B cell (primary cell): ENCODE measurements around the gene KCNK13.

Source experiments
- CTCF ChIP-seq: fragments of 200-600 bp; IDR thresholded peaks from one replicate; pipeline ENCODE4 v1.8.0; 2022; ENCODE audit warnings: antibody characterized with exemption, mild to moderate bottlenecking
- EZH2 ChIP-seq: IDR thresholded peaks from 2 replicates; pipeline ENCODE4 v1.6.1; 2012; ENCODE audit warnings: borderline replicate concordance, low read depth, mild to moderate bottlenecking, moderate library complexity, low read length; ENCODE audit not compliant: insufficient read depth, poor library complexity, severe bottlenecking

GRCh38 chr14:90115780-90116179 lies 54.0 kb downstream of the KCNK13 start:
- TF ChIP-seq CTCF (no peak), EZH2 (no peak)
